Liver (tissue), 9 donors: ENCODE data around the gene SLC7A10. TPM values are rescaled to one million over a fixed set of nuclear protein-coding genes. Genes with fewer than 3 reads are reported as not detected.

ENCODE experiments used
- DNase-seq: peaks from one replicate; pipeline ENCODE4 v3.0.0-alpha.2; 2017; ENCODE audit warnings: low spot score
- H3K27ac ChIP-seq, 2 donors: one replicate each; pipeline ENCODE4 v1.7.0; 2013; ENCODE audit warnings: inconsistent platforms in 2 of 2, low read length in 2 of 2, control low read depth in 1 of 2, low read depth in 1 of 2, mild to moderate bottlenecking in 1 of 2
- H3K27me3 ChIP-seq, 4 donors: one replicate each; pipeline versions ENCODE4 v1.6.1 to v1.7.0; 2013; ENCODE audit warnings: low read length in 3 of 4, inconsistent platforms in 1 of 4, mild to moderate bottlenecking in 1 of 4, moderate library complexity in 1 of 4; ENCODE audit not compliant: control insufficient read depth in 4 of 4, insufficient read depth in 4 of 4
- H3K36me3 ChIP-seq, 4 donors: one replicate each; pipeline versions ENCODE4 v1.6.1 to v1.7.0; 2013; ENCODE audit warnings: low read length in 3 of 4, mild to moderate bottlenecking in 3 of 4, low read depth in 1 of 4, moderate library complexity in 1 of 4; ENCODE audit not compliant: control insufficient read depth in 4 of 4, insufficient read depth in 3 of 4
- H3K4me1 ChIP-seq, 4 donors: one replicate each; pipeline versions ENCODE4 v1.6.1 to v1.7.0; 2013; ENCODE audit warnings: low read length in 3 of 4, mild to moderate bottlenecking in 3 of 4, moderate library complexity in 1 of 4; ENCODE audit not compliant: control insufficient read depth in 4 of 4, insufficient read depth in 4 of 4
- H3K4me3 ChIP-seq, 3 donors: one replicate each; pipeline versions ENCODE4 v1.6.1 to v1.7.0; 2013; ENCODE audit warnings: low read length in 3 of 3, control low read depth in 1 of 3, low read depth in 1 of 3, mild to moderate bottlenecking in 1 of 3
- H3K9ac ChIP-seq, 2 donors: one replicate each; pipeline ENCODE4 v1.7.0; 2013; ENCODE audit warnings: low read length in 2 of 2, mild to moderate bottlenecking in 2 of 2, moderate library complexity in 2 of 2, control low read depth in 1 of 2, low read depth in 1 of 2
- H3K9me3 ChIP-seq, 4 donors: one replicate each; pipeline versions ENCODE4 v1.6.1 to v1.7.0; 2013; ENCODE audit warnings: low read length in 3 of 4; ENCODE audit not compliant: control insufficient read depth in 4 of 4
- EGR1 ChIP-seq, 2 donors: IDR thresholded peaks; 2 replicates each; pipeline ENCODE4 v1.6.1; 2016 to 2018; ENCODE audit warnings: antibody characterized with exemption in 2 of 2, low read depth in 2 of 2
- FOXA1 ChIP-seq: IDR thresholded peaks from 2 replicates; pipeline ENCODE4 v1.6.1; 2016; ENCODE audit warnings: antibody characterized with exemption
- FOXA2 ChIP-seq: IDR thresholded peaks from 2 replicates; pipeline ENCODE4 v1.6.1; 2016; ENCODE audit warnings: antibody characterized with exemption
- GABPA ChIP-seq, 2 donors: IDR thresholded peaks in 1 of 2; conservative IDR thresholded peaks in 1 of 2; 2 replicates each; pipeline ENCODE4 v1.6.1; 2016; ENCODE audit warnings: antibody characterized with exemption in 2 of 2, mild to moderate bottlenecking in 1 of 2, moderate library complexity in 1 of 2
- HNF4A ChIP-seq, 2 donors: conservative IDR thresholded peaks; 2 replicates each; pipeline ENCODE4 v1.6.1; 2016; ENCODE audit warnings: antibody characterized with exemption in 2 of 2, mild to moderate bottlenecking in 2 of 2
- HNF4G ChIP-seq: IDR thresholded peaks from 2 replicates; pipeline ENCODE4 v1.6.1; 2016; ENCODE audit warnings: antibody characterized with exemption
- JUND ChIP-seq, 2 donors: IDR thresholded peaks; 2 replicates each; pipeline ENCODE4 v1.6.1; 2016; ENCODE audit warnings: antibody characterized with exemption in 2 of 2
- MAX ChIP-seq: IDR thresholded peaks from 2 replicates; pipeline ENCODE4 v1.6.1; 2016; ENCODE audit warnings: antibody characterized with exemption
- NR2F2 ChIP-seq: IDR thresholded peaks from 2 replicates; pipeline ENCODE4 v1.6.1; 2016; ENCODE audit warnings: antibody characterized with exemption
- RAD21 ChIP-seq, 2 donors: IDR thresholded peaks; 2 replicates each; pipeline ENCODE4 v1.6.1; 2016; ENCODE audit warnings: antibody characterized with exemption in 2 of 2, mild to moderate bottlenecking in 2 of 2
- RXRA ChIP-seq, 2 donors: IDR thresholded peaks; 2 replicates each; pipeline ENCODE4 v1.6.1; 2017 to 2018; ENCODE audit warnings: antibody characterized with exemption in 2 of 2, mild to moderate bottlenecking in 1 of 2
- SP1 ChIP-seq: IDR thresholded peaks from 2 replicates; pipeline ENCODE4 v1.6.1; 2018; ENCODE audit warnings: antibody characterized with exemption, mild to moderate bottlenecking
- TAF1 ChIP-seq: conservative IDR thresholded peaks from 2 replicates; pipeline ENCODE4 v1.6.1; 2016; ENCODE audit warnings: antibody characterized with exemption, mild to moderate bottlenecking
- YY1 ChIP-seq: IDR thresholded peaks from 2 replicates; pipeline ENCODE4 v1.6.1; 2016; ENCODE audit warnings: antibody characterized with exemption, mild to moderate bottlenecking
- ZBTB33 ChIP-seq: IDR thresholded peaks from 2 replicates; pipeline ENCODE4 v1.6.1; 2016; ENCODE audit warnings: antibody characterized with exemption
- WGBS: extraction: QIAGEN DNeasy Blood & Tissue Kit; methylation state at CpG from one replicate; pipeline ENCODE4 v1.1.7; 2013; 5-methylcytosine and 5-hydroxymethylcytosine counted together
- polyA plus RNA-seq, 2 donors: library from polyadenylated mRNA; stranded (reverse) in 1 of 2; unstranded in 1 of 2; fragments of 200-250 nt in 1 of 2; fragments of >200 nt in 1 of 2; fragmentation: Nextera tagmentation in 1 of 2; extraction: Ambion mirVana in 1 of 2; gene quantifications; one replicate each; pipeline versions ENCODE4 v1.2.1 to v1.2.3, GENCODE V29; 2013 to 2015
- total RNA-seq, 2 donors: library from RNA; depleted of rRNA; stranded (reverse); fragments of >200 nt; gene quantifications; one replicate each; pipeline ENCODE4 v1.2.3, GENCODE V29; 2014
- TF ChIP-seq, protein P1 (sequence below): fragments of 150-350 bp; IDR thresholded peaks from 2 replicates; pipeline ENCODE4 v1.5.1; 2017; ENCODE audit warnings: improper control_type of control experiment, low read depth, low read length; ENCODE audit not compliant: missing input control
- donor health status: healthy.
- donor health status: healthy.
- donor health status: healthy.
- donor health status: healthy.
- donor health status: healthy.

Gene SLC7A10
- total and polyA plus RNA-seq, 4 donors: not detected

DNA sequence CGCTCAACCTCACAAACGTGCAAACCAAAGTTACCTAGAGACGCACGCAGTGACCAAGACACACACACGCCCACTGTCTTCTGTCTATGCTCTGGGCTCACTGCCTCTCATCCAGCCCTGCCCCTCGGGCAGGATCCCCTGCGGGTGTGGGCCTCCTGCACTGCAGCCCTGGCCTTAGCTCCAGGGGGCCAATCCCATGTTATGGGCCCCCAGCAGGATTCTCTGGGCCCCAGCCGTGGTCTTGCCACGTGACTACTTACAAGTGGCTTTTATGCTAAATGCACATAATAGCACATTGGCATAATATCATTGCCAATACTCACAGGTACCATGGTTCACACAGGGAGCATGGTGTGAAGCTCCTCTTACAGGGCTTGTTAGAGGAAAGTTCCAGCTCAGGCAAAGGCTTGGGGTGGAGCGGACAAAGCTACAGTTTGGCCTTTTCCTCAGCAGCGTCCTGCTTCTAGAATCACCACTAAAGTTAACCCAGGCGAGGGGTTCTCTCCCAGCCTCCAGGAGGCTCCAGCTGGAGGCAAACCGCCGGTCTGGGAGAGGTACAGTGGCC is 39.3 kb upstream of the SLC7A10 start:
- no peaks in the 10 kb centered on the region for H3K36me3 ChIP-seq
- H3K27me3 ChIP-seq: no peaks in the 10 kb centered on the region
- no peak overlapping the region for H3K9ac ChIP-seq
- H3K27ac ChIP-seq: no peak overlapping the region
- DNase-seq: no peak
- WGBS: 94% methylated on average over 14 of the region's 14 CpGs
- peaks cover 0 to 12% (median 3%) of the 10 kb centered on the region in 4 donors for H3K4me1 ChIP-seq
- no peak overlapping the region for H3K4me3 ChIP-seq
- TF ChIP-seq ZBTB33: no peak
- TF ChIP-seq, protein P1, sequence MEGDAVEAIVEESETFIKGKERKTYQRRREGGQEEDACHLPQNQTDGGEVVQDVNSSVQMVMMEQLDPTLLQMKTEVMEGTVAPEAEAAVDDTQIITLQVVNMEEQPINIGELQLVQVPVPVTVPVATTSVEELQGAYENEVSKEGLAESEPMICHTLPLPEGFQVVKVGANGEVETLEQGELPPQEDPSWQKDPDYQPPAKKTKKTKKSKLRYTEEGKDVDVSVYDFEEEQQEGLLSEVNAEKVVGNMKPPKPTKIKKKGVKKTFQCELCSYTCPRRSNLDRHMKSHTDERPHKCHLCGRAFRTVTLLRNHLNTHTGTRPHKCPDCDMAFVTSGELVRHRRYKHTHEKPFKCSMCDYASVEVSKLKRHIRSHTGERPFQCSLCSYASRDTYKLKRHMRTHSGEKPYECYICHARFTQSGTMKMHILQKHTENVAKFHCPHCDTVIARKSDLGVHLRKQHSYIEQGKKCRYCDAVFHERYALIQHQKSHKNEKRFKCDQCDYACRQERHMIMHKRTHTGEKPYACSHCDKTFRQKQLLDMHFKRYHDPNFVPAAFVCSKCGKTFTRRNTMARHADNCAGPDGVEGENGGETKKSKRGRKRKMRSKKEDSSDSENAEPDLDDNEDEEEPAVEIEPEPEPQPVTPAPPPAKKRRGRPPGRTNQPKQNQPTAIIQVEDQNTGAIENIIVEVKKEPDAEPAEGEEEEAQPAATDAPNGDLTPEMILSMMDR: no peak
- H3K9me3 ChIP-seq: no peaks in the 10 kb centered on the region

DNA sequence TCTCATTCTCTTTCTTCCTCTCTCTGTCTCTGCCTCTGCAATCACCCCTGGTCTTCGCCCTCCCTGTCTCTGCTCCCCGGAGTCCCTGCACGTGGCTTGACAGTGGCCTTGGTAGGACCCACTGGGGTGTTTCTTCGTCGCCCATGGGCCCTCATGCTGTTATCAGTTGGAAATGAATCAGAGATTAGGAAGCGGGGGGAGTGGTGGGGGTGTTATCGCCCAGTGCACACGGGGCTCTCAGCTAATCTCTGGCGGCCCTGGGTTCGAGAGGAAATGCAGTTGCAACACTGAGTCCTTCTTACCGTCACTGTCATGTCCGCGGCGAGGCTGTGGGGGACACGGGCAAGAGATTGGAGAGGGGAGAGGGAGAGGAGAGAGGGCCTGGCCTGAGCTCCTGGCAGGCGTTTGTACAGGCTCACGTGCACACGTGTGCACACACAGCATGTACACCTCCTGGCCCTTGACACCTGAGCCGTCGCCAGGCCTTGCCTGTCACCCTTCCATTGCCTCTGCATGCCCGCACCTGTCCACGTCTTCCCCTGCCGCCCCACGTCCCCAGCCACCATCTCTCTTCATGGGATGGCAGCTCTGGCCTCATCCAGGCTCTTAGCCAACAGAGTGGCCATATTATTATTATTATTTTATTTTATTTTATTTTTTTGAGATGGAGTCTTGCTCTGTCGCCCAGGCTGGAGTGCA is 37.8 kb upstream of the SLC7A10 start:
- Histone ChIP-seq H3K27ac (no peak overlapping the region), H3K9ac (no peak overlapping the region), H3K27me3 (no peaks in the 10 kb centered on the region), H3K4me3 (no peak overlapping the region), H3K9me3 (no peaks in the 10 kb centered on the region), H3K36me3 (no peaks in the 10 kb centered on the region), H3K4me1 (peaks cover 0 to 12% (median 3%) of the 10 kb centered on the region in 4 donors)
- 84% methylated on average over 25 of the region's 25 CpGs for WGBS
- no peak for DNase-seq
- TF ChIP-seq NR2F2: no peak
- no peak for TF ChIP-seq SP1
- TF ChIP-seq YY1: no peak
- TF ChIP-seq HNF4G: no peak
- TF ChIP-seq EGR1 (IDR thresholded peaks at IDR 0.05; ENCODE audit: low read depth in 2 of 2): no peak
- no peak for TF ChIP-seq JUND (IDR thresholded peaks at IDR 0.05)

GRCh38 chr19:33261511-33262189 is 36.0 kb upstream of the SLC7A10 start:
- Histone ChIP-seq H3K4me3 (no peak overlapping the region), H3K27me3 (no peaks in the 10 kb centered on the region), H3K4me1 (peaks cover 0 to 6% (median 3%) of the 10 kb centered on the region in 4 donors), H3K9ac (no peak overlapping the region), H3K9me3 (no peaks in the 10 kb centered on the region), H3K36me3 (no peaks in the 10 kb centered on the region), H3K27ac (no peak overlapping the region)
- DNase-seq: no peak
- 84% methylated on average over 14 of the region's 14 CpGs for WGBS
- TF ChIP-seq TAF1 (no peak), SP1 (no peak), JUND (IDR thresholded peaks at IDR 0.05) (no peak), RAD21 (IDR thresholded peaks at IDR 0.05) (no peak), FOXA2 (no peak), ZBTB33 (no peak), EGR1 (IDR thresholded peaks at IDR 0.05; ENCODE audit: low read depth in 2 of 2) (no peak), YY1 (no peak), HNF4G (no peak), RXRA (IDR thresholded peaks at IDR 0.05) (no peak), NR2F2 (no peak), GABPA (IDR thresholded peaks at IDR 0.05 in 1 of 2, conservative IDR thresholded peaks at IDR 0.05 in 1 of 2) (no peak), FOXA1 (no peak), MAX (no peak), HNF4A (conservative IDR thresholded peaks at IDR 0.05) (no peak)
- TF ChIP-seq, protein P1: no peak
